ENCODE results near the gene AHCYL2.
"Not testable (repeated sequence)": the region's sequence is repeated elsewhere in the genome, so short reads cannot be mapped to it uniquely, and the experiment has no call there.

AHCYL2 gene

GRCh38 chr7:129244220-129244619 is 19.4 kb downstream of the AHCYL2 start:
- DNase-seq (no peak), ATAC-seq (no peak)

GRCh38 chr7:129245533-129245932 is 20.7 kb downstream of the AHCYL2 start:
- ATAC-seq: no peak

GRCh38 chr7:129247087-129247486 is 22.3 kb downstream of the AHCYL2 start:
- ATAC-seq (no peak), DNase-seq (no peak)

More at GRCh38 chr7:129245533-129245932, 20.7 kb downstream of the AHCYL2 start:
- no peak for DNase-seq

- DNase-seq: no peak
- ATAC-seq: no peak
These were observed 27.3 kb downstream of the AHCYL2 start for GRCh38 chr7:129252128-129252527.

- ATAC-seq, DNase-seq: not testable (repeated sequence)
These were observed 27.8 kb downstream of the AHCYL2 start for GRCh38 chr7:129252603-129253002.

- DNase-seq (no peak), ATAC-seq (no peak)
These were observed 31.0 kb downstream of the AHCYL2 start for GRCh38 chr7:129255800-129256199.

- no peak for DNase-seq
- ATAC-seq: no peak
These were observed 31.4 kb downstream of the AHCYL2 start for GRCh38 chr7:129256221-129256620.

GRCh38 chr7:129257168-129257567 is 32.3 kb downstream of the AHCYL2 start:
- ATAC-seq (no peak), DNase-seq (no peak)

- DNase-seq (no peak), ATAC-seq (no peak)
These were observed 34.0 kb downstream of the AHCYL2 start for GRCh38 chr7:129258649-129259389.

- ATAC-seq (no peak), DNase-seq (no peak)
These were observed 37.5 kb downstream of the AHCYL2 start for GRCh38 chr7:129262324-129262723.

GRCh38 chr7:129263168-129263567 is 38.3 kb downstream of the AHCYL2 start:
- DNase-seq: no peak
- no peak for ATAC-seq

GRCh38 chr7:129264534-129264933 is 39.7 kb downstream of the AHCYL2 start:
- ATAC-seq (no peak), DNase-seq (no peak)

- no peak for DNase-seq
These were observed 40.5 kb downstream of the AHCYL2 start for GRCh38 chr7:129265328-129265727.

GRCh38 chr7:129266181-129266580 is 41.4 kb downstream of the AHCYL2 start:
- no peak for ATAC-seq

More at GRCh38 chr7:129265328-129265727, 40.5 kb downstream of the AHCYL2 start:
- ATAC-seq: no peak

GRCh38 chr7:129270077-129270476 is 45.2 kb downstream of the AHCYL2 start:
- ATAC-seq (no peak), DNase-seq (no peak)

More at GRCh38 chr7:129266181-129266580, 41.4 kb downstream of the AHCYL2 start:
- DNase-seq: no peak

GRCh38 chr7:129271500-129272355 is 46.9 kb downstream of the AHCYL2 start:
- ATAC-seq (peak; percentile 82), DNase-seq (peak; percentile 69)

GRCh38 chr7:129273936-129274335 is 49.1 kb downstream of the AHCYL2 start:
- no peak for ATAC-seq

GRCh38 chr7:129277629-129278028 is 52.8 kb downstream of the AHCYL2 start:
- DNase-seq: no peak
- ATAC-seq: no peak

More at GRCh38 chr7:129273936-129274335, 49.1 kb downstream of the AHCYL2 start:
- DNase-seq: no peak

GRCh38 chr7:129278688-129279087 is 53.9 kb downstream of the AHCYL2 start:
- DNase-seq (no peak), ATAC-seq (no peak)

- ATAC-seq: no peak
These were observed 54.9 kb downstream of the AHCYL2 start for GRCh38 chr7:129279757-129280156.

GRCh38 chr7:129281163-129281562 is 56.3 kb downstream of the AHCYL2 start:
- ATAC-seq (no peak), DNase-seq (no peak)

More at GRCh38 chr7:129279757-129280156, 54.9 kb downstream of the AHCYL2 start:
- no peak for DNase-seq

- no peak for ATAC-seq
- DNase-seq: no peak
These were observed 58.0 kb downstream of the AHCYL2 start for GRCh38 chr7:129282865-129283264.

GRCh38 chr7:129283936-129284335 is 59.1 kb downstream of the AHCYL2 start:
- DNase-seq (no peak), ATAC-seq (no peak)
